ENCODE data around the gene HTRA2.
A peak's percentile ranks its signal among the peaks of the same experiment; 100 is the strongest.

HTRA2 gene

GRCh38 chr2:74499940-74500577 lies 29.7 kb upstream of the HTRA2 start:
- Histone ChIP-seq H3K36me3 (peaks cover 25% of the 10 kb centered on the region), H3K4me3 (ENCODE audit: low read depth, low read length) (no peak overlapping the region), H3K27ac (peak overlapping the region; percentile 71), H3K9me3 (ENCODE audit: severe bottlenecking) (no peaks in the 10 kb centered on the region), H3K27me3 (ENCODE audit: insufficient read depth, low read depth, severe bottlenecking) (no peaks in the 10 kb centered on the region)
- DNase-seq = no peak
- no peak for TF ChIP-seq CTCF (IDR thresholded peaks at IDR 0.05; ENCODE audit: low read depth, low read length)

- Histone ChIP-seq H3K9me3 (ENCODE audit: severe bottlenecking) (no peaks in the 10 kb centered on the region), H3K27ac (peak overlapping the region; percentile 71), H3K36me3 (peaks cover 26% of the 10 kb centered on the region), H3K27me3 (ENCODE audit: insufficient read depth, low read depth, severe bottlenecking) (no peaks in the 10 kb centered on the region), H3K4me3 (ENCODE audit: low read depth, low read length) (no peak overlapping the region)
- no peak for DNase-seq
- TF ChIP-seq CTCF (IDR thresholded peaks at IDR 0.05; ENCODE audit: low read depth, low read length) = no peak
Observed at GRCh38 chr2:74500578-74500946, 29.2 kb upstream of the HTRA2 start.

- 0 out of 2 replicates have a peak, but pooled peaks have one; percentile 6 for TF ChIP-seq CTCF (IDR thresholded peaks at IDR 0.05; ENCODE audit: low read depth, low read length)
- Histone ChIP-seq H3K36me3 (peaks cover 28% of the 10 kb centered on the region), H3K4me3 (ENCODE audit: low read depth, low read length) (peak overlapping the region; percentile 13), H3K9me3 (ENCODE audit: severe bottlenecking) (no peaks in the 10 kb centered on the region), H3K27ac (peak overlapping the region; percentile 71), H3K27me3 (ENCODE audit: insufficient read depth, low read depth, severe bottlenecking) (no peaks in the 10 kb centered on the region)
- peak; percentile 91 for DNase-seq
Observed at GRCh38 chr2:74501335-74502071, 28.2 kb upstream of the HTRA2 start.

GRCh38 chr2:74502147-74502719 lies 27.5 kb upstream of the HTRA2 start:
- peak overlapping the region; percentile 13 for H3K4me3 ChIP-seq (ENCODE audit: low read depth, low read length)
- no peak for TF ChIP-seq CTCF (IDR thresholded peaks at IDR 0.05; ENCODE audit: low read depth, low read length)
- DNase-seq = no peak

GRCh38 chr2:74502720-74503505 lies 26.8 kb upstream of the HTRA2 start:
- Histone ChIP-seq H3K36me3 (peaks cover 36% of the 10 kb centered on the region), H3K9me3 (ENCODE audit: severe bottlenecking) (no peaks in the 10 kb centered on the region), H3K27ac (peak overlapping the region; percentile 71), H3K4me3 (ENCODE audit: low read depth, low read length) (no peak overlapping the region), H3K27me3 (ENCODE audit: insufficient read depth, low read depth, severe bottlenecking) (no peaks in the 10 kb centered on the region)
- TF ChIP-seq CTCF (IDR thresholded peaks at IDR 0.05; ENCODE audit: low read depth, low read length) = no peak
- DNase-seq = no peak

More at GRCh38 chr2:74502147-74502719, 27.5 kb upstream of the HTRA2 start:
- Histone ChIP-seq H3K36me3 (peaks cover 33% of the 10 kb centered on the region), H3K27me3 (ENCODE audit: insufficient read depth, low read depth, severe bottlenecking) (no peaks in the 10 kb centered on the region), H3K27ac (peak overlapping the region; percentile 71), H3K9me3 (ENCODE audit: severe bottlenecking) (no peaks in the 10 kb centered on the region)
